GM12891 (cell line): ENCODE data around the gene TEAD1.

Experiments
- PAX5 ChIP-seq: IDR thresholded peaks from 2 replicates; pipeline ENCODE4 v1.6.1; 2011; ENCODE audit warnings: low read length, moderate library complexity, mild to moderate bottlenecking; ENCODE audit not compliant: insufficient read depth, severe bottlenecking
- POLR2A ChIP-seq: IDR thresholded peaks from 2 replicates; pipeline ENCODE4 v1.6.1; 2011; ENCODE audit warnings: low read depth, low read length, control low read depth
- POLR2AphosphoS5 ChIP-seq: IDR thresholded peaks from 2 replicates; pipeline ENCODE4 v1.6.1; 2011; ENCODE audit warnings: low read depth, low read length, control low read depth
- SPI1 ChIP-seq: IDR thresholded peaks from 2 replicates; pipeline ENCODE4 v1.6.1; 2011; ENCODE audit warnings: low read depth, low read length, control low read depth
- TAF1 ChIP-seq: IDR thresholded peaks from 2 replicates; pipeline ENCODE4 v1.6.1; 2011; ENCODE audit warnings: low read depth, low read length, control low read depth

DNA sequence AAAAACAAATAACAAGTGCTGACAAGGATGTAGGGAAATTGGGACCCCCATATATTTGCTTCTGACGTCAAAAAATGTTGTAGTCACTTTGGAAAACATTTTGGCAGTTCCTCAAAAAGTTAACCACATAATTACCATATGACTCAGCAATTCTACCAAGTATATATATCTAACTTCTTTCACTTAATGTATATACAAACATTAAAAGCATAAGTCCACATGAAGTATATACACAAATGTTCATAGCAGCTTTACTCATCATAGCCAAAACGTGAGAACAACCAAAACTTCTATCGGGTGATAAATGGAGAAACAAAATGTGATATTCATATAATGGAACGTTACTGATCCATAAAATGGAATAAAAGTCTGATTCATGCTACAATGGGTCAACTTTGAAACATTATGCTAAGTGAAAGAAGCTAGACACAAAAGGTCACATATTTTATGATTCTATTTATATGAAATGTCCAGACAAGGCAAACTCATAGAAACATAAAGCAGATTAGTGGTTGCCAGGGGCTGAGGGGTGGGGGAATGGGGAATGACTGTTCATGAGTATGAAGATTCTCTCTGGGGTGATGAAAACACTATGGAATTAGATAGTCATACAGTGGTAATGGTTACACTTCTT lies 48.7 kb upstream of the TEAD1 start:
- no peak for TF ChIP-seq POLR2A
- no peak for TF ChIP-seq TAF1
- no peak for TF ChIP-seq POLR2AphosphoS5
- TF ChIP-seq PAX5 = no peak
- no peak for TF ChIP-seq SPI1
